K562 (cell line): Measurements from ENCODE around the gene IFITM2. TPM values are rescaled to one million over a fixed set of nuclear protein-coding genes. Genes with fewer than 3 reads are reported as not detected.

Experiments used
- GATAD2B ChIP-seq: fragments of 450-650 bp; IDR thresholded peaks from 2 replicates; pipeline ENCODE4 v1.6.1; 2017; ENCODE audit warnings: mild to moderate bottlenecking, borderline replicate concordance
- polyA plus RNA-seq, 8 experiments: library from polyadenylated mRNA; depleted of rRNA in 4 of 8; stranded (reverse) in 5 of 8; unstranded in 3 of 8; fragments of >200 nt; fragmentation: Nextera tagmentation in 2 of 8; fragmentation: Illumina TruSeq in 1 of 8; extraction: Ambion mirVana in 2 of 8; extraction: Trizol in 1 of 8; gene quantifications; 2 replicates each; pipeline versions ENCODE4 v1.2.1 to v1.2.3, GENCODE V29; 2011 to 2014; ENCODE audit warnings: inconsistent platforms in 1 of 8, missing spikeins in 1 of 8
- total RNA-seq, 7 experiments: library from RNA; depleted of rRNA in 6 of 7; stranded (reverse); fragments of >200 nt in 6 of 7; fragmentation: Illumina TruSeq in 2 of 7; extraction: Trizol in 2 of 7; gene quantifications; 2 replicates each; pipeline versions ENCODE4 v1.2.1 to v1.2.3, GENCODE V29; 2011 to 2021; ENCODE audit warnings: low replicate concordance in 1 of 7
- TF ChIP-seq, protein P1 (sequence below): fragments of 250-450 bp; sonication (Bioruptor Pico); IDR thresholded peaks from 2 replicates; pipeline ENCODE4 v1.4.0; 2020; ENCODE audit warnings: mild to moderate bottlenecking, moderate library complexity, borderline replicate concordance
- TF ChIP-seq, protein P2 (sequence below): sonication (generic); formaldehyde crosslinking; IDR thresholded peaks from 2 replicates; pipeline ENCODE4 v1.8.0; 2022; ENCODE audit warnings: missing genetic modification reagents, mild to moderate bottlenecking, moderate library complexity, borderline replicate concordance
- TF ChIP-seq, protein P3 (sequence below): fragments of 250-450 bp; sonication (Bioruptor Pico); IDR thresholded peaks from 2 replicates; pipeline ENCODE4 v1.8.0; 2021; ENCODE audit warnings: moderate library complexity, mild to moderate bottlenecking, inconsistent platforms

IFITM2 gene
- total and polyA plus RNA-seq, 9 of the 15 experiments (the other 6 are each of a cell fraction or from before 2014, with no cell fraction given): 52.8 to 4,872 (median 356) TPM

DNA sequence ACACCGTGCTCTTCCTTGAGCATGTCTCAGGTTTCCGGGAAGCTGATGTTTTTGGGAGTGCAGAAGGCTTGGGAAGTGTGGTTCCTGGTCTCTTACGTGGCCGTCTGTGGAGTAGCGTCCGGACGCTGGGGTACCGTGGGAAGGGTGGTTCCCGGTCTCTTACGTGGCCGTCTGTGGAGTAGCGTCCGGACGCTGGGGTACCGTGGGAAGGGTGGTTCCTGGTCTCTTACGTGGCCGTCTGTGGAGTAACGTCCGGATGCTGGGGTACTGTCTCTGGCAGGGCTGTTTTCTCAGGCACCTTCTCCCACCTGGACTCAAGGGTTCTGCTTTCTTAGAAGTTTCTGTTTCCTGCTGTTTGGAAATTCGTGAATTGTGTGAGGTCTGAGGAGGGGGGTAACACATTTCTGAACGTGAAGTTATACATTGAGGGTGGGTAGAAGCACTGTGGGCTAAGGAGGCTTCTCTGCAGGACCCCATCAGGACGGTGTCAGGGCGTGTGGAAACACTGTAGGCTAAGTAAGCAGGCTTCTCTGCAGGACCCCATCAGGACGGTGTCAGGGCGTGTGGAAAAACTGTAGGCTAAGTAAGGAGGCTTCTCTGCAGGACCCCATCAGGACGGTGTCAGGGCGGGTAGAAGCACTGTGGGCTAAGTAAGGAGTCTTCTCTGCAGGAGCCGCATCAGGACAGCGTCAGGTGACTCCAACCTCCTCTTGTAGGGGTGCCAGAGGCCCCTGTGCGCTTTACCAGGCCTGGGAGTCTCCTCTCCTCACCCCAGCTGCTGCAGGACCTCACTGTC is 18.4 kb downstream of the IFITM2 start (continued):
- TF ChIP-seq, protein P1, sequence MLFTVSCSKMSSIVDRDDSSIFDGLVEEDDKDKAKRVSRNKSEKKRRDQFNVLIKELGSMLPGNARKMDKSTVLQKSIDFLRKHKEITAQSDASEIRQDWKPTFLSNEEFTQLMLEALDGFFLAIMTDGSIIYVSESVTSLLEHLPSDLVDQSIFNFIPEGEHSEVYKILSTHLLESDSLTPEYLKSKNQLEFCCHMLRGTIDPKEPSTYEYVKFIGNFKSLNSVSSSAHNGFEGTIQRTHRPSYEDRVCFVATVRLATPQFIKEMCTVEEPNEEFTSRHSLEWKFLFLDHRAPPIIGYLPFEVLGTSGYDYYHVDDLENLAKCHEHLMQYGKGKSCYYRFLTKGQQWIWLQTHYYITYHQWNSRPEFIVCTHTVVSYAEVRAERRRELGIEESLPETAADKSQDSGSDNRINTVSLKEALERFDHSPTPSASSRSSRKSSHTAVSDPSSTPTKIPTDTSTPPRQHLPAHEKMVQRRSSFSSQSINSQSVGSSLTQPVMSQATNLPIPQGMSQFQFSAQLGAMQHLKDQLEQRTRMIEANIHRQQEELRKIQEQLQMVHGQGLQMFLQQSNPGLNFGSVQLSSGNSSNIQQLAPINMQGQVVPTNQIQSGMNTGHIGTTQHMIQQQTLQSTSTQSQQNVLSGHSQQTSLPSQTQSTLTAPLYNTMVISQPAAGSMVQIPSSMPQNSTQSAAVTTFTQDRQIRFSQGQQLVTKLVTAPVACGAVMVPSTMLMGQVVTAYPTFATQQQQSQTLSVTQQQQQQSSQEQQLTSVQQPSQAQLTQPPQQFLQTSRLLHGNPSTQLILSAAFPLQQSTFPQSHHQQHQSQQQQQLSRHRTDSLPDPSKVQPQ: no peak
- TF ChIP-seq, protein P2, sequence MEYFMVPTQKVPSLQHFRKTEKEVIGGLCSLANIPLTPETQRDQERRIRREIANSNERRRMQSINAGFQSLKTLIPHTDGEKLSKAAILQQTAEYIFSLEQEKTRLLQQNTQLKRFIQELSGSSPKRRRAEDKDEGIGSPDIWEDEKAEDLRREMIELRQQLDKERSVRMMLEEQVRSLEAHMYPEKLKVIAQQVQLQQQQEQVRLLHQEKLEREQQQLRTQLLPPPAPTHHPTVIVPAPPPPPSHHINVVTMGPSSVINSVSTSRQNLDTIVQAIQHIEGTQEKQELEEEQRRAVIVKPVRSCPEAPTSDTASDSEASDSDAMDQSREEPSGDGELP (CRISPR knock-in tag): no peak
- TF ChIP-seq, protein P3, sequence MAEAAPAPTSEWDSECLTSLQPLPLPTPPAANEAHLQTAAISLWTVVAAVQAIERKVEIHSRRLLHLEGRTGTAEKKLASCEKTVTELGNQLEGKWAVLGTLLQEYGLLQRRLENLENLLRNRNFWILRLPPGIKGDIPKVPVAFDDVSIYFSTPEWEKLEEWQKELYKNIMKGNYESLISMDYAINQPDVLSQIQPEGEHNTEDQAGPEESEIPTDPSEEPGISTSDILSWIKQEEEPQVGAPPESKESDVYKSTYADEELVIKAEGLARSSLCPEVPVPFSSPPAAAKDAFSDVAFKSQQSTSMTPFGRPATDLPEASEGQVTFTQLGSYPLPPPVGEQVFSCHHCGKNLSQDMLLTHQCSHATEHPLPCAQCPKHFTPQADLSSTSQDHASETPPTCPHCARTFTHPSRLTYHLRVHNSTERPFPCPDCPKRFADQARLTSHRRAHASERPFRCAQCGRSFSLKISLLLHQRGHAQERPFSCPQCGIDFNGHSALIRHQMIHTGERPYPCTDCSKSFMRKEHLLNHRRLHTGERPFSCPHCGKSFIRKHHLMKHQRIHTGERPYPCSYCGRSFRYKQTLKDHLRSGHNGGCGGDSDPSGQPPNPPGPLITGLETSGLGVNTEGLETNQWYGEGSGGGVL (CRISPR knock-in tag): no peak
- TF ChIP-seq GATAD2B: no peak
